WERI-Rb-1 (cell line): ENCODE results near the gene GATB.

Experiments
- DNase-seq: peaks from one replicate; pipeline ENCODE4 v3.0.0-alpha.2; 2020
- H3K27ac ChIP-seq: fragments of 250-450 bp; sonication (Bioruptor Pico); 2 replicates; pipeline ENCODE4 v1.5.1; 2020; ENCODE audit warnings: mild to moderate bottlenecking, moderate library complexity
- H3K27me3 ChIP-seq: fragments of 250-450 bp; sonication (Bioruptor Pico); 2 replicates; pipeline ENCODE4 v1.5.1; 2021; ENCODE audit warnings: mild to moderate bottlenecking, low read depth, moderate library complexity; ENCODE audit not compliant: insufficient read depth, severe bottlenecking
- H3K36me3 ChIP-seq: fragments of 250-450 bp; sonication (Bioruptor Pico); 2 replicates; pipeline ENCODE4 v1.5.1; 2020; ENCODE audit warnings: mild to moderate bottlenecking, moderate library complexity
- H3K4me3 ChIP-seq: 2 replicates; pipeline ENCODE4 v1.5.1; 2011; ENCODE audit warnings: low read depth, mild to moderate bottlenecking, control low read depth, low read length
- H3K9me3 ChIP-seq: fragments of 250-450 bp; sonication (Bioruptor Pico); 2 replicates; pipeline ENCODE4 v1.5.1; 2021; ENCODE audit warnings: mild to moderate bottlenecking, moderate library complexity; ENCODE audit not compliant: severe bottlenecking
- CTCF ChIP-seq: IDR thresholded peaks from 2 replicates; pipeline ENCODE4 v1.5.1; 2011; ENCODE audit warnings: low read depth, mild to moderate bottlenecking, control low read depth, inconsistent platforms, low read length

The GATB gene

DNA sequence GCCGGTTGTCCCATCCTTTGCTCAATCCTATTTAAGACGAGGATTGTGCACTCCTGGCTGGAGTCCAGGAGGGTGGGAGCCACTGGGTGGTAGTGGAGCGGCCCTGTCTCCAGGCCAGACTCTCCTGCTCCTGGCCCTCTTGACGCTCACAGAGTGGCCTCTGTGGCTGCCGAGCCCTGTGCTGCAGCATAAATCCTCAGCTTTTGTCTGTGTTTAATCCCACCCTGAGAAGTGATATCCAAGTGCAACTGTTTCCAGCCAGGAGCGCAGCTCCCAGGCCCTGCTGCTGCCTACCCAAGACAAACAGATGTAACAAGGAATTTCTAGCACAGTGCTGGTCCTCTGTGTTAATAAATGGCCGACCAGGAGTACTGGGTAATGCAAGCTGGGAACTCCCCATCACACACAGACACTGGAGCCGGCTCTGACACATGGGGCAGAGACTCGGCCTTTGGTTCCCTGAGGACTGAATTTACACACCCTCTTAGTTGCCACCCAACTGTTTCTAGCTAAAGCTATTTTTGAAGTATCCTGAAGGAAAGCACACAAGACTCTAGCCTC is 85.3 kb downstream of the GATB start:
- Histone ChIP-seq H3K9me3 (no peaks in the 10 kb centered on the region), H3K36me3 (no peaks in the 10 kb centered on the region), H3K27me3 (no peaks in the 10 kb centered on the region), H3K27ac (peak overlapping the region; percentile 88), H3K4me3 (peak overlapping the region; percentile 39)
- DNase-seq, result peak; percentile 90
- no peak for TF ChIP-seq CTCF

- Histone ChIP-seq H3K27ac (peak overlapping the region; percentile 88), H3K27me3 (no peaks in the 10 kb centered on the region), H3K36me3 (no peaks in the 10 kb centered on the region), H3K4me3 (peak overlapping the region; percentile 39), H3K9me3 (no peaks in the 10 kb centered on the region)
- DNase-seq, result peak; percentile 93
- TF ChIP-seq CTCF, result no peak
Measured at GRCh38 chr4:151674804-151675391, 85.9 kb downstream of the GATB start.

- H3K27me3 ChIP-seq, result no peaks in the 10 kb centered on the region
- no peak for TF ChIP-seq CTCF
- peak overlapping the region; percentile 39 for H3K4me3 ChIP-seq
- no peaks in the 10 kb centered on the region for H3K9me3 ChIP-seq
- peak overlapping the region; percentile 88 for H3K27ac ChIP-seq
- H3K36me3 ChIP-seq, result no peaks in the 10 kb centered on the region
- no peak for DNase-seq
Measured at GRCh38 chr4:151673908-151674520, 86.8 kb downstream of the GATB start.

DNA sequence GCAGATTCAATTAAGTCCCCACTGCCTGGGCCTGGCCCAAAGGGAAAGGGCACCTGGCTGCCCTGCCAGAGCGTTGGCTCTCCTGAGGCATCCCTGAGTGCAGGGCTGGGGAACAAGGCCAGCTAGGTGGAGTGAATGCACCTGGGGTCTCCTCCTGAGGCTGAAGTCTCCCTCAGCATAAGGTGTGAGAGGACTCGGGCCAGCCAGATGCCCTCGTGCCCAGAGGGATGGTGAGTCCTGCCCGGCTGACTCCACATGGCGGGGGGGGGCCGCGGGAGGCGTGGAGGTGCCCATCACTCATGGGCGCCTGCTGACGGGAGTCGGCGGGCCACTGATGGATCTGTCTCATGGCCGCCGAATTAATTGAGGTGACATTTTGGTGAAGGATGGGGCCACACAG is 87.8 kb downstream of the GATB start:
- DNase-seq, result no peak
- no peak for TF ChIP-seq CTCF
- H3K36me3 ChIP-seq, result no peaks in the 10 kb centered on the region
- H3K27me3 ChIP-seq, result no peaks in the 10 kb centered on the region
- H3K4me3 ChIP-seq, result no peak overlapping the region
- no peaks in the 10 kb centered on the region for H3K9me3 ChIP-seq
- no peak overlapping the region for H3K27ac ChIP-seq

- peak; percentile 74 for DNase-seq
Measured at GRCh38 chr4:151671541-151672059, 89.2 kb downstream of the GATB start.

More at GRCh38 chr4:151671541-151672059, 89.2 kb downstream of the GATB start:
- peak overlapping the region; percentile 39 for H3K27ac ChIP-seq
- no peak for TF ChIP-seq CTCF
- H3K9me3 ChIP-seq, result no peaks in the 10 kb centered on the region
- H3K4me3 ChIP-seq, result peak overlapping the region; percentile 28
- no peaks in the 10 kb centered on the region for H3K27me3 ChIP-seq
- no peaks in the 10 kb centered on the region for H3K36me3 ChIP-seq
